Thyroid gland (tissue), 4 donors: ENCODE results near the gene RELB. TPM values are rescaled to one million over a fixed set of nuclear protein-coding genes. Genes with fewer than 3 reads are reported as not detected.

Experiments used
- DNase-seq, 2 donors: peaks; one replicate each; pipeline ENCODE4 v3.0.0-alpha.2; 2019
- H3K27ac ChIP-seq, 3 donors: fragments of 200-600 bp; sonication (generic); 1 replicate in 2 of 3; 2 replicates in 1 of 3; pipeline ENCODE4 v1.5.1; 2016 to 2019; ENCODE audit warnings: mild to moderate bottlenecking in 1 of 3, moderate library complexity in 1 of 3
- H3K27me3 ChIP-seq: fragments of 200-600 bp; sonication (generic); one replicate; pipeline ENCODE4 v1.5.1; 2019
- H3K36me3 ChIP-seq, 2 donors: fragments of 200-600 bp; sonication (generic); one replicate each; pipeline ENCODE4 v1.5.1; 2016 to 2019
- H3K4me1 ChIP-seq, 2 donors: fragments of 200-600 bp; sonication (generic); one replicate each; pipeline ENCODE4 v1.5.1; 2017 to 2019
- H3K4me3 ChIP-seq, 3 donors: fragments of 200-600 bp; sonication (generic); replicated peaks in 1 of 3; 1 replicate in 2 of 3; 2 replicates in 1 of 3; pipeline ENCODE4 v1.5.1; 2016; ENCODE audit warnings: mild to moderate bottlenecking in 1 of 3
- H3K9me3 ChIP-seq: fragments of 200-600 bp; sonication (generic); one replicate; pipeline ENCODE4 v1.5.1; 2017
- POLR2A ChIP-seq, 2 donors: fragments of 450-650 bp; IDR thresholded peaks; one replicate each; pipeline ENCODE4 v1.6.1; 2017; ENCODE audit warnings: antibody characterized with exemption in 2 of 2, mild to moderate bottlenecking in 2 of 2, moderate library complexity in 1 of 2
- WGBS, 2 donors: methylation state at CpG; one replicate each; pipeline ENCODE4 v1.1.5; 2017; 5-methylcytosine and 5-hydroxymethylcytosine counted together
- intact Hi-C: fragments of 100-400 bp; cut with DNase I; formaldehyde crosslinking; loops from one replicate; pipeline ENCODE4 v1.15.1; 2023
- total RNA-seq, 4 donors: library from RNA; depleted of rRNA; stranded (reverse); fragments of >200 nt; gene quantifications; one replicate each; pipeline ENCODE4 v1.2.3, GENCODE V29; 2016
- TF ChIP-seq, protein P1 (sequence below), 6 experiments: fragments of 200-600 bp in 3 of 6; fragments of 450-650 bp in 3 of 6; sonication (generic) in 3 of 6; IDR thresholded peaks; one replicate each; pipeline ENCODE4 v1.5.1; 2016 to 2019; ENCODE audit warnings: antibody characterized with exemption in 6 of 6, mild to moderate bottlenecking in 2 of 6, inconsistent platforms in 1 of 6, moderate library complexity in 1 of 6

RELB gene
- total RNA-seq, 4 donors from 2014 or later, result 6.7 to 11.3 (median 9.1) TPM

DNA sequence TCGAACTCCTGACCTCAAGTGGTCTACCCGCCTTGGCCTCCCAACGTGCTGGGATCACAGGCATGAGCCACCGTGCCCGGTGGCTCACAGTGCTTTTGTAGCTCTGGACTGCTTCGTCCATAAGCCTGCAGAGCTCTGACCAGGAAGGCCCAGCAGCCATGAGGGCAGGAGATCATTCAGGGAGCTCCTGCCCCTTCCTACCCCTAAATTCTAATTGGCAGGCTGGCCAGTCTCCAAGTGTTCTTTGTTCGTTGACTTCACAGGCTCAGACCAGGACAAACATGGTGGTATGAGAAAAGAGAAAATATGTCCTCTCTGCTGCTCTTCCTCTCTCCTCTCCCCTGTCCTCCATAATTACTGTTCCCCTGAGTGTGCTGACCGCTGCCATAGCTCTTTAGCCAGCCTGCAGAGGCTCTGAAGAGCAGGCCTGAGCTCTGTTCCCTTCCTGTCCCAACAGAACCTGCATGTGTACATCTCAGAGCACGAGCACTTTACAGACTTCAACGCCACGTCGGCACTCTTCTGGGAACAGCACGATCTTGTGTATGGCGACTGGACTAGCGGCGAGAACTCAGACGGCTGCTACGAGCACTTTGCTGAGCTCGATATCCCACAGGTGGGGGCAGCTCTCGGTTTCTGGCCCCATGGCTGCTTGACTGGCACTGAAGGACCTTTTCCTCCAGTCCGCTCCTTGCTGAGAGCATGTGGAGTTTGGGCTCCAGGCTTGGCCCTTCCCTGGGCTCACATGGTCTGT is 27.1 kb upstream of the RELB start:
- intact Hi-C loops, result no loop called here
- H3K4me3 ChIP-seq, result no peak overlapping the region
- no peak for DNase-seq
- peaks cover 50 to 58% of the 10 kb centered on the region in 2 donors for H3K36me3 ChIP-seq
- H3K27me3 ChIP-seq, result no peaks in the 10 kb centered on the region
- TF ChIP-seq, protein P1, sequence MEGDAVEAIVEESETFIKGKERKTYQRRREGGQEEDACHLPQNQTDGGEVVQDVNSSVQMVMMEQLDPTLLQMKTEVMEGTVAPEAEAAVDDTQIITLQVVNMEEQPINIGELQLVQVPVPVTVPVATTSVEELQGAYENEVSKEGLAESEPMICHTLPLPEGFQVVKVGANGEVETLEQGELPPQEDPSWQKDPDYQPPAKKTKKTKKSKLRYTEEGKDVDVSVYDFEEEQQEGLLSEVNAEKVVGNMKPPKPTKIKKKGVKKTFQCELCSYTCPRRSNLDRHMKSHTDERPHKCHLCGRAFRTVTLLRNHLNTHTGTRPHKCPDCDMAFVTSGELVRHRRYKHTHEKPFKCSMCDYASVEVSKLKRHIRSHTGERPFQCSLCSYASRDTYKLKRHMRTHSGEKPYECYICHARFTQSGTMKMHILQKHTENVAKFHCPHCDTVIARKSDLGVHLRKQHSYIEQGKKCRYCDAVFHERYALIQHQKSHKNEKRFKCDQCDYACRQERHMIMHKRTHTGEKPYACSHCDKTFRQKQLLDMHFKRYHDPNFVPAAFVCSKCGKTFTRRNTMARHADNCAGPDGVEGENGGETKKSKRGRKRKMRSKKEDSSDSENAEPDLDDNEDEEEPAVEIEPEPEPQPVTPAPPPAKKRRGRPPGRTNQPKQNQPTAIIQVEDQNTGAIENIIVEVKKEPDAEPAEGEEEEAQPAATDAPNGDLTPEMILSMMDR (IDR thresholded peaks at IDR 0.05), result no peak
- no peak for TF ChIP-seq POLR2A (IDR thresholded peaks at IDR 0.05)
- no peaks in the 10 kb centered on the region for H3K4me1 ChIP-seq
- H3K9me3 ChIP-seq, result no peaks in the 10 kb centered on the region
- 96% methylated on average over 19 to 20 of the region's 21 CpGs for WGBS, 2 donors
- no peak overlapping the region for H3K27ac ChIP-seq

GRCh38 chr19:44974857-44975256 is 26.4 kb upstream of the RELB start:
- H3K4me3 ChIP-seq, result no peak overlapping the region
- no peak for DNase-seq
- H3K36me3 ChIP-seq, result peaks cover 55 to 65% of the 10 kb centered on the region in 2 donors
- no peaks in the 10 kb centered on the region for H3K27me3 ChIP-seq
- no peak for TF ChIP-seq POLR2A (IDR thresholded peaks at IDR 0.05)
- TF ChIP-seq, protein P1 (IDR thresholded peaks at IDR 0.05), result no peak
- no peaks in the 10 kb centered on the region for H3K9me3 ChIP-seq
- H3K27ac ChIP-seq, result no peak overlapping the region
- intact Hi-C loops, result no loop called here
- 97 to 98% methylated on average over 5 of the region's 5 CpGs for WGBS, 2 donors
- no peaks in the 10 kb centered on the region for H3K4me1 ChIP-seq

DNA sequence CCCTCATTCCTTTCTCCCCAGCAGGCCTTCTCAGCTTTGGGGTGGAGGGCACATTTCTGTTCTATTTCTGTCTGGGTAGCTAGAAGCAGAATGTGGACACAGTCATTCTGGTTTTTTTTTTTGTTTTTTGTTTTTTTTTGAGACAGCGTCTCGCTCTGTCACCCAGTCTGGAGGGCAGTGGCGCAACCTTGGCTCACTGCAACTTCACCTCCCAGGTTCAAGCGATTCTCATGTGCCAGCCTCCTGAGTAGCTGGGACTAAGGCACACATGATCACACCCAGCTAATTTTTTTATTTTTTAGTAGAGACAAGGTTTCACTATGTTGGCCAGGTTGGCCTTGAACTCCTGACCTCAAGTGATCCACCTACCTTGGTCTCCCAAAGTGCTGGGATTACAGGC is 25.8 kb upstream of the RELB start:
- H3K27ac ChIP-seq, result no peak overlapping the region
- H3K4me1 ChIP-seq, result no peaks in the 10 kb centered on the region
- peaks cover 55 to 68% of the 10 kb centered on the region in 2 donors for H3K36me3 ChIP-seq
- H3K27me3 ChIP-seq, result no peaks in the 10 kb centered on the region
- no peak for DNase-seq
- TF ChIP-seq, protein P1 (IDR thresholded peaks at IDR 0.05), result no peak
- TF ChIP-seq POLR2A (IDR thresholded peaks at IDR 0.05), result no peak
- WGBS, 2 donors, result 95 to 98% methylated on average over 4 of the region's 4 CpGs
- no peak overlapping the region for H3K4me3 ChIP-seq
- intact Hi-C loops, result no loop called here
- no peaks in the 10 kb centered on the region for H3K9me3 ChIP-seq

- 87 to 92% methylated on average over 9 of the region's 9 CpGs for WGBS, 2 donors
- peaks cover 37 to 43% of the 10 kb centered on the region in 2 donors for H3K36me3 ChIP-seq
- H3K27me3 ChIP-seq, result no peaks in the 10 kb centered on the region
- TF ChIP-seq, protein P1 (IDR thresholded peaks at IDR 0.05), result no peak
- no peak for TF ChIP-seq POLR2A (IDR thresholded peaks at IDR 0.05)
- H3K4me1 ChIP-seq, result no peaks in the 10 kb centered on the region
- H3K27ac ChIP-seq, result no peak overlapping the region
- no peak overlapping the region for H3K4me3 ChIP-seq
- intact Hi-C loops, result no loop called here
- no peaks in the 10 kb centered on the region for H3K9me3 ChIP-seq
- no peak for DNase-seq
Measured at GRCh38 chr19:44984005-44984404, 17.3 kb upstream of the RELB start.

DNA sequence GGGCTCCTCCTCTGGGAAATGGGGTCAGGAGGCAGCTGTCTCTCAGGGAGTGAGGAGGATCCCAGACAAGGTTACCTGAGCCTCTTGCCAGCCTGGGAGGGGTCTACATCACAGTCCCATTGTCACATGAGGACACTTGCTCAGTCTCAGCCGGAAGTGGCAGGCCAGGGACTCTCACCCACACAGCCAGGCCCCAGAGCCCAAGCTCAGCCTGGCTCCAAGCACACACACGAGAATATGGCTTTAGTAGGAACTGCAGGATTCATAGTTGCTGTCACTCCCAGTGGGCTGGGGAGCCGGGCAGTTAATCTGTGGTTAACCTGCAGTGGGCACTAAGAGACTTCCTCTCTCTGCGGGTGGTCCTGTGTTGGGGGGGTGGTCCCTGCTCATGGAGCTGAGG is 15.8 kb upstream of the RELB start:
- WGBS, 2 donors, result 88 to 92% methylated on average over 1 to 2 of the region's 4 CpGs
- Histone ChIP-seq H3K27me3 (no peaks in the 10 kb centered on the region), H3K36me3 (peaks cover 31 to 34% of the 10 kb centered on the region in 2 donors), H3K9me3 (no peaks in the 10 kb centered on the region), H3K4me1 (no peaks in the 10 kb centered on the region), H3K27ac (no peak overlapping the region), H3K4me3 (no peak overlapping the region)
- DNase-seq, result no peak
- no peak for TF ChIP-seq POLR2A (IDR thresholded peaks at IDR 0.05)
- TF ChIP-seq, protein P1 (IDR thresholded peaks at IDR 0.05), result no peak
- intact Hi-C loops, result no loop called here
